ENCODE data around the gene ASCC3. TPM values are rescaled to one million over a fixed set of nuclear protein-coding genes. Genes with fewer than 3 reads are reported as not detected.
"Not testable (repeated sequence)": the region's sequence is repeated elsewhere in the genome, so short reads cannot be mapped to it uniquely, and the experiment has no call there.

The ASCC3 gene
- total and polyA plus RNA-seq, 4 donors, result 12.8 to 32.7 (median 16.4) TPM

DNA sequence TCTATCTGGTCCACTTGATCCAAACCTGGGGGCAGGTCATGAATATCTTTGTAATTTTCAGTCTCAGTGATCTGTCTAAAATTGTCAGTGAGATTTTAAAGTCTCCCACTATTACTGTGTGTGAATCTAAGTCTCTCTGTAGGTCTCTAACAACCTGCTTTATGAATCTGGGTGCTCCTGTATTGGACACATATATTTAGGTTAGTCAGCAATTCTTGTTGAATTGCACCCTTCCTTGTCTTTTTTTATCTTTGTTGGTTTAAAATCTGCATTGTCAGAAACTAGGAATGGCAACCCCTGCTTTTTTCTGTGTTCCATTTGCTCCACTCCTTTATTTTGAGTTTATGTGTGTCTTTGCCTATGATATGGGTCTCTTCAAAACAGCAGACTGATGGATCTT is 140.7 kb downstream of the ASCC3 start:
- H3K4me3 ChIP-seq (ENCODE audit: low read depth in 1 of 3, low read length in 3 of 3), result no peak overlapping the region
- no peak for TF ChIP-seq HNF4G (IDR thresholded peaks at IDR 0.05)
- no peak for TF ChIP-seq RXRA (IDR thresholded peaks at IDR 0.05)
- TF ChIP-seq, protein P1, sequence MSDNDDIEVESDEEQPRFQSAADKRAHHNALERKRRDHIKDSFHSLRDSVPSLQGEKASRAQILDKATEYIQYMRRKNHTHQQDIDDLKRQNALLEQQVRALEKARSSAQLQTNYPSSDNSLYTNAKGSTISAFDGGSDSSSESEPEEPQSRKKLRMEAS (IDR thresholded peaks at IDR 0.05), result no peak
- no peak for TF ChIP-seq GABPA (IDR thresholded peaks at IDR 0.05 in 1 of 2, conservative IDR thresholded peaks at IDR 0.05 in 1 of 2)
- no peak for TF ChIP-seq TAF1 (conservative IDR thresholded peaks at IDR 0.05)
- TF ChIP-seq, protein P2, sequence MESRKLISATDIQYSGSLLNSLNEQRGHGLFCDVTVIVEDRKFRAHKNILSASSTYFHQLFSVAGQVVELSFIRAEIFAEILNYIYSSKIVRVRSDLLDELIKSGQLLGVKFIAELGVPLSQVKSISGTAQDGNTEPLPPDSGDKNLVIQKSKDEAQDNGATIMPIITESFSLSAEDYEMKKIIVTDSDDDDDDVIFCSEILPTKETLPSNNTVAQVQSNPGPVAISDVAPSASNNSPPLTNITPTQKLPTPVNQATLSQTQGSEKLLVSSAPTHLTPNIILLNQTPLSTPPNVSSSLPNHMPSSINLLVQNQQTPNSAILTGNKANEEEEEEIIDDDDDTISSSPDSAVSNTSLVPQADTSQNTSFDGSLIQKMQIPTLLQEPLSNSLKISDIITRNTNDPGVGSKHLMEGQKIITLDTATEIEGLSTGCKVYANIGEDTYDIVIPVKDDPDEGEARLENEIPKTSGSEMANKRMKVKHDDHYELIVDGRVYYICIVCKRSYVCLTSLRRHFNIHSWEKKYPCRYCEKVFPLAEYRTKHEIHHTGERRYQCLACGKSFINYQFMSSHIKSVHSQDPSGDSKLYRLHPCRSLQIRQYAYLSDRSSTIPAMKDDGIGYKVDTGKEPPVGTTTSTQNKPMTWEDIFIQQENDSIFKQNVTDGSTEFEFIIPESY (IDR thresholded peaks at IDR 0.05), result no peak
- TF ChIP-seq FOXA2 (IDR thresholded peaks at IDR 0.05), result no peak
- no peak for TF ChIP-seq FOXA1 (IDR thresholded peaks at IDR 0.05)
- TF ChIP-seq, protein P3, sequence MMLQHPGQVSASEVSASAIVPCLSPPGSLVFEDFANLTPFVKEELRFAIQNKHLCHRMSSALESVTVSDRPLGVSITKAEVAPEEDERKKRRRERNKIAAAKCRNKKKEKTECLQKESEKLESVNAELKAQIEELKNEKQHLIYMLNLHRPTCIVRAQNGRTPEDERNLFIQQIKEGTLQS (IDR thresholded peaks at IDR 0.05), result no peak
- no peak for TF ChIP-seq RAD21 (IDR thresholded peaks at IDR 0.05)
- TF ChIP-seq JUND (IDR thresholded peaks at IDR 0.05), result no peak
- TF ChIP-seq SP1 (IDR thresholded peaks at IDR 0.05), result no peak
- no peak for TF ChIP-seq YY1 (IDR thresholded peaks at IDR 0.05)
- TF ChIP-seq, protein P4, sequence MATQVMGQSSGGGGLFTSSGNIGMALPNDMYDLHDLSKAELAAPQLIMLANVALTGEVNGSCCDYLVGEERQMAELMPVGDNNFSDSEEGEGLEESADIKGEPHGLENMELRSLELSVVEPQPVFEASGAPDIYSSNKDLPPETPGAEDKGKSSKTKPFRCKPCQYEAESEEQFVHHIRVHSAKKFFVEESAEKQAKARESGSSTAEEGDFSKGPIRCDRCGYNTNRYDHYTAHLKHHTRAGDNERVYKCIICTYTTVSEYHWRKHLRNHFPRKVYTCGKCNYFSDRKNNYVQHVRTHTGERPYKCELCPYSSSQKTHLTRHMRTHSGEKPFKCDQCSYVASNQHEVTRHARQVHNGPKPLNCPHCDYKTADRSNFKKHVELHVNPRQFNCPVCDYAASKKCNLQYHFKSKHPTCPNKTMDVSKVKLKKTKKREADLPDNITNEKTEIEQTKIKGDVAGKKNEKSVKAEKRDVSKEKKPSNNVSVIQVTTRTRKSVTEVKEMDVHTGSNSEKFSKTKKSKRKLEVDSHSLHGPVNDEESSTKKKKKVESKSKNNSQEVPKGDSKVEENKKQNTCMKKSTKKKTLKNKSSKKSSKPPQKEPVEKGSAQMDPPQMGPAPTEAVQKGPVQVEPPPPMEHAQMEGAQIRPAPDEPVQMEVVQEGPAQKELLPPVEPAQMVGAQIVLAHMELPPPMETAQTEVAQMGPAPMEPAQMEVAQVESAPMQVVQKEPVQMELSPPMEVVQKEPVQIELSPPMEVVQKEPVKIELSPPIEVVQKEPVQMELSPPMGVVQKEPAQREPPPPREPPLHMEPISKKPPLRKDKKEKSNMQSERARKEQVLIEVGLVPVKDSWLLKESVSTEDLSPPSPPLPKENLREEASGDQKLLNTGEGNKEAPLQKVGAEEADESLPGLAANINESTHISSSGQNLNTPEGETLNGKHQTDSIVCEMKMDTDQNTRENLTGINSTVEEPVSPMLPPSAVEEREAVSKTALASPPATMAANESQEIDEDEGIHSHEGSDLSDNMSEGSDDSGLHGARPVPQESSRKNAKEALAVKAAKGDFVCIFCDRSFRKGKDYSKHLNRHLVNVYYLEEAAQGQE (IDR thresholded peaks at IDR 0.05), result no peak
- no peak for TF ChIP-seq NR2F2 (IDR thresholded peaks at IDR 0.05)
- TF ChIP-seq EGR1 (IDR thresholded peaks at IDR 0.05; ENCODE audit: low read depth in 2 of 2), result no peak
- TF ChIP-seq, protein P5, sequence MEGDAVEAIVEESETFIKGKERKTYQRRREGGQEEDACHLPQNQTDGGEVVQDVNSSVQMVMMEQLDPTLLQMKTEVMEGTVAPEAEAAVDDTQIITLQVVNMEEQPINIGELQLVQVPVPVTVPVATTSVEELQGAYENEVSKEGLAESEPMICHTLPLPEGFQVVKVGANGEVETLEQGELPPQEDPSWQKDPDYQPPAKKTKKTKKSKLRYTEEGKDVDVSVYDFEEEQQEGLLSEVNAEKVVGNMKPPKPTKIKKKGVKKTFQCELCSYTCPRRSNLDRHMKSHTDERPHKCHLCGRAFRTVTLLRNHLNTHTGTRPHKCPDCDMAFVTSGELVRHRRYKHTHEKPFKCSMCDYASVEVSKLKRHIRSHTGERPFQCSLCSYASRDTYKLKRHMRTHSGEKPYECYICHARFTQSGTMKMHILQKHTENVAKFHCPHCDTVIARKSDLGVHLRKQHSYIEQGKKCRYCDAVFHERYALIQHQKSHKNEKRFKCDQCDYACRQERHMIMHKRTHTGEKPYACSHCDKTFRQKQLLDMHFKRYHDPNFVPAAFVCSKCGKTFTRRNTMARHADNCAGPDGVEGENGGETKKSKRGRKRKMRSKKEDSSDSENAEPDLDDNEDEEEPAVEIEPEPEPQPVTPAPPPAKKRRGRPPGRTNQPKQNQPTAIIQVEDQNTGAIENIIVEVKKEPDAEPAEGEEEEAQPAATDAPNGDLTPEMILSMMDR (IDR thresholded peaks at IDR 0.05; ENCODE audit: low read depth, low read length, missing input control), result no peak
- no peak for TF ChIP-seq HNF4A (conservative IDR thresholded peaks at IDR 0.05)
- H3K4me1 ChIP-seq (ENCODE audit: control insufficient read depth in 4 of 4, insufficient read depth in 4 of 4, low read length in 3 of 4), result no peaks in the 10 kb centered on the region
- H3K9me3 ChIP-seq (ENCODE audit: control insufficient read depth in 4 of 4, low read length in 3 of 4), result no peaks in the 10 kb centered on the region
- H3K36me3 ChIP-seq (ENCODE audit: control insufficient read depth in 4 of 4, insufficient read depth in 3 of 4, low read depth in 1 of 4, low read length in 3 of 4), result peaks cover 0 to 10% (median 1%) of the 10 kb centered on the region in 4 donors
- no peak for DNase-seq (ENCODE audit: low spot score)
- no peak overlapping the region for H3K27ac ChIP-seq (ENCODE audit: low read depth in 1 of 2, low read length in 2 of 2)
- no peaks in the 10 kb centered on the region for H3K27me3 ChIP-seq (ENCODE audit: control insufficient read depth in 4 of 4, insufficient read depth in 4 of 4, low read length in 3 of 4)
- no peak overlapping the region for H3K9ac ChIP-seq (ENCODE audit: low read depth in 1 of 2, low read length in 2 of 2)

DNA sequence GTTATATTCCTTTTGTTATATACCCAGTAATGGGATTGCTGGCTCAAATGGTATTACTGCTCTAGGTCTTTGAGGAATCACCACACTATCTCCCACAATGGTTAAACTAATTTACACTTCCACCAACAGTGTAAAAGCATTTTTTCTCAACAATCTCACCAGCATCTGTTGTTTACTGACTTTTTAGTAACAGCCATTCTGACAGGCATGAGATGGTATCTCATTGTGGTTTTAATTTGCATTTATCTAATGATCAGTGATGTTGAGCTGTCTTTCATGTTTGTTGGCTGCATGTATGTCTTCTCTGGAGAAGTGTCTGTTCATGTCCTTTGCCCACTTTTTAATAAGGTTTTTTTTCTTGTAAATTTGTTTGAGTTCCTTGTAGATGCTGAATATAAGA is 143.4 kb downstream of the ASCC3 start:
- not testable (repeated sequence) for H3K9me3 ChIP-seq (ENCODE audit: control insufficient read depth in 4 of 4, low read length in 3 of 4); H3K27me3 ChIP-seq (ENCODE audit: control insufficient read depth in 4 of 4, insufficient read depth in 4 of 4, low read length in 3 of 4); H3K27ac ChIP-seq (ENCODE audit: low read depth in 1 of 2, low read length in 2 of 2); H3K9ac ChIP-seq (ENCODE audit: low read depth in 1 of 2, low read length in 2 of 2); H3K36me3 ChIP-seq (ENCODE audit: control insufficient read depth in 4 of 4, insufficient read depth in 3 of 4, low read depth in 1 of 4, low read length in 3 of 4); DNase-seq (ENCODE audit: low spot score); H3K4me3 ChIP-seq (ENCODE audit: low read depth in 1 of 3, low read length in 3 of 3); H3K4me1 ChIP-seq (ENCODE audit: control insufficient read depth in 4 of 4, insufficient read depth in 4 of 4, low read length in 3 of 4)

Measured in liver (tissue), 9 donors.